ENCODE results near the gene PCNX3.
A peak's percentile ranks its signal among the peaks of the same experiment; 100 is the strongest.
"Not testable (repeated sequence)": the region's sequence is repeated elsewhere in the genome, so short reads cannot be mapped to it uniquely, and the experiment has no call there.

Gene PCNX3

DNA sequence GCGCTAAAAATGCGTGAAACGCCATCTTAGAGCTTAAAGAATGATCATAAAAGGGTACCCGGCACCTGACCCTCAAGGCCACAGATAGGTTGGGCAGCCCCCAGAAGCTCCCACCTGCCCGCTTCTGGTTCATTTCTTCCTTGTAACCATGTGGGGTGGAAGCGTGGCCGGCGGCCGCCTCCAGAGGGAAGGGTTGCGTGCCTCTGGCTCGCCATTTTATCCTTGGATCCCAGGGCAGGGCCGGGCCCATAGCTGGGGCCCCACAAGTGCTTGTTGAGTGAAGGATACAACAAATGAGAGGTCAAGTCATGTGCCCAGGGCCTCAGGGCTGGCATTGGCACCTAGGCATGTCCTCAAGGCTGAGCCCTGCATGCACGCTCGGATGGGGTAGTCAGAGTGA lies 5.9 kb downstream of the PCNX3 start:
- no peak for DNase-seq

DNA sequence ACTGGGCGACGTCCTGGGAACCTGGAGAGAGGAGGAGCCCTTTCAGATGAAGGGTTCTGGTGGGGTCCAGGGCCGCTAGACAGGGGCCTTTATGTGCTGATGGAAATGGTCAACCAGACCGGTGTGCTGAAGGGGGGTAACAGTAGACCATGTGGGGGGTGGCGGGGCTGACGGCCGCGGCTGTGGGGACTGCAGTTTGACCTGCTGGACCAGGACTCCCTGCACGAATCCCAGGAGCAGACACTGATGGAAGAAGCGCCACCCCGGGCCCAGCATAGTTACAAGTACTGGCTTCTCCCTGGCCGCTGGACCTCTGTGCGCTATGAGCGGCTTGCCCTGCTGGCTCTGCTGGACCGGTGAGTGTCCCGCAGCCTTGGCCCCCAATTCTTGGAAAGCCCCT lies 6.4 kb downstream of the PCNX3 start:
- DNase-seq = no peak

DNA sequence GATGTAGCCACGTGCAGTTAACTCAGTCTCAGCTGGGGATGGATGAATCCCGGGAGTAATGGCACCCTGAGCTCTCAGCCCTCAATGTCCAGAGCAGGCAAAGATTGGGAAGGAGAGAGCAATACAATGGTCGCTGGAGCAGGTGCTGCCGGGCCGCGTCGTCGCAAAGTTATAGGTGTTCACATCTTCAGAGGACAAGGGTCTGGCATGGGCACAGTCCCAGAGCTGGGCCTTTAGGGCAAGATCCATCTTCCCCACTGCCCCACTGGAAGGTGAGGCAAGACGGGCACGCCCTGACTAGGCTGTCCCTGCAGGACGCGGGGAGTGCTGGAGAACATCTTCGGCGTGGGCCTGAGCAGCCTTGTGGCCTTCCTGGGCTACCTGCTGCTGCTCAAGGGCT lies 7.6 kb downstream of the PCNX3 start:
- DNase-seq = no peak

DNA sequence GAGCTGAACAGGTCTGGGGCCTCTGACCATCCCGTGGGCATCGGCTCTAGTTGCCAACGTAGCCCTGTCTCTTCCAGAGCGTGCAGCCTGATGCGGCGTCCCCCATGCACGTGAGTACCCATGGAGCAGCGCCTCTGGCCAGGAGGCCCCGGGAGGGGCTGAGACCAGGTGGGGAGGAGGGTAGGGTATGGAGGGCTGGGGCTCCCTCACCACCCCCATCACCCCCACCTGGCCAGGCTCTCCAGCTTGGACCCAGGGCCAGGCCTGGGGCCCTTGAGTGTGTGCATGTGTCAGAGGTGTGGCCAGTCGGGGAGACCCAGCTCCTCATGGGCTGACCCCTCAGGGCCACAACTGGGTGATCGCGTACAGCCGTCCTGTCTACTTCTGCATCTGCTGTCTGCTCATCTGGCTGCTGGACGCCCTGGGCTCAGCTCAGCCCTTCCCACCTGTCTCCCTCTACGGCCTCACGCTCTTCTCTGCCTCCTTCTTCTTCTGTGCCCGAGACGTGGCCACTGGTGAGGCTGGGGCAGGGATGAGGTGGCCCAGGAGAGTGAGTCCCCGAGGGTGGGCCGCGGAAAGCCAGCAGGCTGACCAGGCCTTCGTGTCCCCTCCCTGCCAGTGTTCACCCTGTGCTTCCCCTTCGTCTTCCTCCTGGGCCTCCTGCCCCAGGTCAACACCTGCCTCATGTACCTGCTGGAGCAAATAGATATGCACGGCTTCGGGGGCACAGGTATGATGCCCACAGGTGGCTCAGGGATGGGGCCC lies 8.5 kb downstream of the PCNX3 start:
- DNase-seq = no peak

DNA sequence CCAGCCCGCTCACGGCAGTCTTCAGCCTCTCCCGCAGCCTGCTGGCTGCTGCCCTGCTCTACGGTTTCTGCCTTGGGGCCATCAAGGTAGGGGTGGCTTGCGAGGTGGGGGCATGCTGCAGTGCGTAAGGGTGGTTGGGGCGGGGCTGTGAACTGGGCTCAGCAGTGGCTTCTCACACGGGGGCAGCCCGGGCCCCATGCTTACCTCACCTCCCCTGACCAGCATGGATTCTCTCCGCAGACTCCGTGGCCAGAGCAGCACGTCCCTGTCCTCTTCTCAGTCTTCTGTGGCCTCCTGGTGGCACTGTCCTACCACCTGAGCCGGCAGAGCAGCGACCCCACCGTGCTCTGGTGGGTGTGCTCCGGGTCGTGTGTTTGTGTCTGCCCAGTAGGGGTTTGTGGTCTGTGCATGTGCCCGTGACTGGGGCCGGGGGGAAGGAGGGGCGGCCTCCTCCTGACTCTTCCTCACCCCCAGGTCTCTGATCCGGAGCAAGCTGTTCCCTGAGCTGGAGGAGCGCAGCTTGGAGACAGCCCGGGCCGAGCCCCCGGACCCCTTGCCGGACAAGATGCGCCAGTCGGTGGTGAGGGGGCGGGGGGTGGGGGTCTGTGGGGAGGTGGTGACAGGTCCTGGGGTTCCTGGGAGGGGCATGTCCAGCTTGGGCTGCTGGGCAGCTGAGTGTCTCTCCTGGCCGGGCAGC lies 9.5 kb downstream of the PCNX3 start:
- no peak for DNase-seq

DNA sequence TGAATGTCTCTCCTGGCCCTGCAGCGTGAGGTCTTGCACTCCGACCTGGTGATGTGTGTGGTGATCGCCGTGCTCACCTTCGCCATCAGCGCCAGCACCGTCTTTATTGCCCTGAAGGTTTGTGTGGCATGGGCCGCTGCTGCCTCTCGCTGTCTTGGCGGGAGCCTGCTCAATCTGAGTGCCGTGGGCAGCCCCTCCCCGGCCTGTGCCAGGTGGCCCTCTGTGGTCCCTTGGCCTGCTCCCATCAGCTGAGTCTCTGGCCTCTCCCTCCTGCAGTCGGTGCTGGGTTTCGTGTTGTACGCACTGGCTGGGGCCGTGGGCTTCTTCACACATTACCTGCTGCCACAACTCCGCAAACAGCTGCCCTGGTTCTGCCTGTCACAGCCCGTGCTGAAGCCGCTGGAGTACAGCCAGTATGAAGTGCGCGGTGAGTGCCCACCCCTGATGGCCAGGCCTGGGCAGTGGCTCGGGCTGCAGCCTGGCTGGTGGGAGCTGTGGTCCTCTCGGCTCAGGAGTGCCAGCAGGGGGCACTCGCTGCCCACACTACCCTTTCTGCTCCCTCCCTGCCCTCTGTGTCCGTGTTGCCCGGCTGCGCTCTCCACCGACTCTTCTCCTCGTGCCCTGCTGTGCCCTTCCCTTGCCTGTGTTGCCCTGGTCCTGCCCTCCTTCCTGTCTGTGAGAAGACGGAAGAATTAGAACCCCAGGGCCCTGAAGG lies 10.2 kb downstream of the PCNX3 start:
- peak; percentile 46 for DNase-seq

DNA sequence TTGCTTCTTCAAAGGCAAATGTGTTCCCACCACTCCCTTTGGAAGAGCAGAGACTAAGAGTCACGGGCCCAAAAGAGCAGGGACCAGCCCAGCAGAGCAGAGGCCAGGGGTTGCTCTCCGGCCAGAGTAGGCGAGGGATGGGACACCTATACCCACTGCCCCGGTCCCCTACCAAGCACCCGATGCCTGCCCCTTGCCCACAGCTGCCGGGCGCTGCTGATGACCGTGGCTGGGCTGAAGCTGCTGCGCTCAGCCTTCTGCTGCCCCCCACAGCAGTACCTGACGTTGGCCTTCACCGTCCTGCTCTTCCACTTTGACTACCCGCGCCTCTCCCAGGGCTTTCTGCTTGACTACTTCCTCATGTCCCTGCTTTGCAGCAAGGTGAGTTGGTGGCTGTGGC lies 11.6 kb downstream of the PCNX3 start:
- no peak for DNase-seq

DNA sequence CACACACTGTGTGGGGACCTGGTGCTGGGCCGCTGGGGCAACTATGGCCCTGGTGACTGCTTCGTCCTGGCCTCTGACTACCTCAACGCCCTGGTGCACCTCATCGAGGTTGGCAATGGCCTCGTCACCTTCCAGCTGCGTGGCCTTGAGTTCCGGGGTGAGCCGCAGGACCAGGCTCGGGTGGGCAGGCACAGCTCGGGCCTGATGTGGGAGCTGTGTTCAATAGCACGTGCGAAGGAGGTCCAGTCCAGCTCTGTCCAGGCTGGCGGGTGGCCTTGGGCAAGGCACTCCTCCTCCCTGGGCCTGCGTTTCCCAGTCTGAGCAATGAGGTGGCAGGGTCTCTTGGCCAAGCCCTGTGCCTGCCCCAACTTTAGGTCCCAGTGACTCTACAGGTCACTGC lies 14.0 kb downstream of the PCNX3 start:
- no peak for DNase-seq

DNA sequence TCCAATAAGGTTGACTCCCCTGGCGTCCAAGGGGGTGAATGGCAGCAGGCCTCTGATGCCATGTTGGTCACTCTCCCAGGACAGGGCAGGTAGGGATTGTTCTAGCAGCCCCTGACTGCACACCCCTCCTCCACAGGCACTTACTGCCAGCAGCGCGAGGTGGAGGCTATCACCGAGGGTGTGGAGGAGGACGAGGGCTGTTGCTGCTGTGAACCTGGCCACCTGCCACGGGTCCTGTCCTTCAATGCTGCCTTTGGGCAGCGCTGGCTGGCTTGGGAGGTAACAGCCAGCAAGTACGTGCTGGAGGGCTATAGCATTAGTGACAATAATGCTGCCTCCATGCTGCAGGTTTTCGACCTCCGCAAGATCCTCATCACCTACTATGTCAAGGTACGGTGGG lies 14.6 kb downstream of the PCNX3 start:
- no peak for DNase-seq

DNA sequence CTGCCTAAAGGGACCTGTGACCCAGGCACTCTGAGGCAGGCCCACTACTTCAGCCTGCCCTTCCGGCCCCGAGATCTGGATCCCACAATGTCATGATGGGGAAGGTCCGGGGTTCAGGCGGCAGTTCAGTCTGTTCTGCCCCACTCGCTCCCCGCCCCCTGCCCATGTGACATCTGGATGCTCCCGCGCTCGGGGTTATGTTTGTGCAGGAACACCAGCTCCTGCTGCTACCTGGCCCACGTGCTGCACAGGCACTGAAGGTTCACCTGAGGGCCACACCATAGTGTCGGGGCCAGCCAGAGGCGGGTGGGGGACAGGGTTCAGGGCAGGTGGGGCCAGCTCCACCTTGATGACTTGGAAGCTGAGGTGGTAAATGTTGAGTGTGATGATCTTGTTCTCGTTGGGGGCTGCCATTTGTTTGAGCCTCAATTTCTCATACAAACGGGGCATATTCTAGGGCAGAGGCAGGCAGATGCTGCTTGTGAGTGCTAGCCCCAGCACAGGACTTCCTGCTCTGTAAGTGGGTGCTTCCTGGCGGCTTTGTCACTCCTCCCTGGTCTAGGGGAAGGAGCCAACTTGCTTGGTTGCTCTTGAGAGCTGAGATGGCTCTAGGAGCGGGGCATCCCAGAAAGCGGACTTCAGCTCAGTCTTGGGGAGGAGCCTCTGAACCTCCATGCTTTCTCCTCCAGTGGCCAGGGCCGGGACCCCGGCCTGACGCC lies 18.0 kb downstream of the PCNX3 start:
- no peak for DNase-seq

DNA sequence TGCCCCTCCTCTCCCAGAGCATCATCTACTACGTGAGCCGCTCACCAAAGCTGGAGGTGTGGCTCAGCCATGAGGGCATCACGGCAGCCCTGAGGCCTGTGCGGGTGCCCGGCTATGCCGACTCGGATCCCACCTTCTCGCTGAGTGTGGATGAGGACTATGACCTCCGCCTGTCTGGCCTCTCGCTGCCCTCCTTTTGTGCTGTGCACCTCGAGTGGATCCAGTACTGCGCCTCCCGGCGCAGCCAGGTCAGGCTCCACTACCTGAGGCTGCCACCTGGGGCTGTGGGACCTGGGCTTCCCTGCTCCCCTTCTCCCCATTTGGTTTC lies 18.5 kb downstream of the PCNX3 start:
- DNase-seq = no peak

DNA sequence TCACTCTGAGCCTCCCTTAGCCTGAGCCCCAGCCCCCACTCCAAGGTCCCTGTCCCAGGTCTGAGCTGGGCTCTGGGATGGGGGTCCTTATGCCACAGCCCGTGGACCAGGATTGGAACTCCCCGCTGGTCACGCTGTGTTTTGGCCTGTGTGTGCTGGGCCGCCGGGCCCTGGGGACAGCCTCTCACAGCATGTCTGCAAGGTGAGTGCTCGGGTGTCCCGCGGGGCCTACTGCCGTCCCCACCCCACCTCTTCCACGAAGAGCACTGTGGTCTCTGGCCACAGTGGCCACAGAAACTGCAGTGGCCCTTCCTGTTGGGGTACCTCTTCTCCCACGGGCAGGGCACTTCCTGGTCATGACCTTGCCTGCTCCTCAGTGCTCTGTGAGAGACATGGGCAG lies 18.9 kb downstream of the PCNX3 start:
- DNase-seq = no peak

DNA sequence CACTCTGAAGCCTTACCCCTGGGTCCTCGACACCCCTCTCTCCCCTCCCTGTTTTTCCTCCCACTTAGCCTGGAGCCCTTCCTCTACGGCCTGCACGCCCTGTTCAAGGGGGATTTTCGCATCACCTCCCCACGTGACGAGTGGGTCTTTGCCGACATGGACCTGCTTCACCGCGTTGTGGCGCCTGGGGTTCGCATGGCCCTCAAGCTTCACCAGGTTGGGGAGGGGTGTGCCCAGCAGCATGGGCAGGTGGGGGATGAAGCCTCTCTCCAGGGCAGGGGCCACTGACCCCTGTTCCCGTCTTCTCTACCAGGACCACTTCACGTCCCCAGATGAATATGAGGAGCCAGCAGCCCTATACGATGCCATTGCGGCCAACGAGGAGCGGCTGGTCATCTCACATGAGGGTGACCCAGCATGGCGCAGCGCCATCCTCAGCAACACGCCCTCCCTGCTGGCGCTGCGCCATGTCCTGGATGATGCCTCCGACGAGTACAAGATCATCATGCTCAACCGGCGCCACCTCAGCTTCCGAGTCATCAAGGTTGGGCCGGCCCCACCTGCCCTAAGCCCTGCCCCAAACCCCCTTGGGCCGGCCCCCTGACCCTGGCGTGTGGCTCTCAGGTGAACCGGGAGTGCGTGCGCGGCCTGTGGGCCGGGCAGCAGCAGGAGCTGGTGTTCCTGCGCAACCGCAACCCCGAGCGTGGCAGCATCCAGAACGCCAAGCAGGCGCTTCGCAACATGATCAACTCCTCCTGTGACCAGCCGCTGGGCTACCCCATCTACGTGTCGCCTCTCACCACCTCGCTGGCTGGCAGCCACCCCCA lies 19.5 kb downstream of the PCNX3 start:
- no peak for DNase-seq

DNA sequence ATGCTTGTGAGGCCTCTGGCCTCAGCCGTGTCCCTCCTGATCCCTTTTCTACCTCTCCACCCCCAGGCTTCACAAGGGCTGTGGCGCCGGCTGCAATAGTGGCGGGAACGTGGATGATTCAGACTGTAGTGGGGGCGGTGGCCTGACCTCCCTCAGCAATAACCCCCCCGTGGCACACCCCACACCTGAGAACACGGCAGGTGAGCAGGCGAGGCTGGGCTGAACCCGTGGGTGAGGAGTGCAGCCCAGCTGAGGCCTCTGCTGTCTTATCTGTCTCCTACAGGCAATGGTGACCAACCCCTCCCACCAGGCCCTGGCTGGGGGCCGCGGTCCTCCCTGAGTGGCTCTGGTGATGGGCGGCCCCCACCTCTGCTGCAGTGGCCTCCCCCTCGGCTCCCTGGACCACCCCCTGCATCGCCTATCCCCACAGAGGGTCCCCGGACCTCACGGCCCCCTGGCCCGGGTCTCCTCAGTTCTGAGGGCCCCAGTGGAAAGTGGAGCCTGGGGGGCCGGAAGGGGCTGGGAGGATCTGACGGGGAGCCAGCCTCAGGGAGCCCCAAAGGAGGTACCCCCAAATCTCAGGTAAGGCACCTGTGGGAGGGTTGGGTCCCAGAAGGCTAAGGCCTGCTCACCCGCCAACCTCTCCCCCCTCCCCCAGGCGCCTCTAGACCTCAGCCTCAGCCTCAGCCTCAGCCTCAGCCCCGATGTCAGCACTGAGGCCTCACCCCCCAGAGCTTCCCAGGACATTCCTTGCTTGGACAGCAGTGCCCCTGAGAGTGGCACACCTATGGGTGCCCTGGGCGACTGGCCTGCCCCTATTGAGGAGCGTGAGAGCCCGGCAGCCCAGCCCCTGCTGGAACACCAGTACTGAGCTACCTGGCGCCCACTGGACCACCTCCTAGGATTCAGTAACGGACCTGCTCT lies 20.8 kb downstream of the PCNX3 start:
- DNase-seq = no peak

DNA sequence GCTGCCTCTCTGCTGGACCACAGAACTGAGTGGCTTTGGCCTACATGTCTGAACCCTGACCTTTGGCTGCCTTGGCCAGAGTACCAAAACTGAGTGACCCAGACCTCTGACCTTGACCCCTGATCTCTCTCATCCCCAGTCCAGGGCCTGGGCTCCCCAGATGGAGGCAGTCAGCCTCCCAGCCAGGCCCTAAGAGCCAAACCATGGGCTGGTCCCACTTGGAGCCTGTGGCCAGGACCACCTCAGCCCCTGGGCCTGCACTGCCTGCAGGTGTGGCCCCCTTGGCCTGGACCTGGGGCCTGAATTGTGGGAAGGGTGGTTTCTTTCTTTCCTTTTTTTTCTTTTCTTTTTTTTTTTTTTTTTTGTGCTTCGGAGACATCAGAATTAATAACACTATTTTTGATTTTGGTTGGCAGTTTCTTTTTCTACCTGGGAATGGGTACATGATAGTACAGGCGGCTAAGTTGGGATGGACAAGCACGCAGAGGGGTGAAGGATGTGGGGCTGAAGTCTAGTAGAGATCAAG lies 21.5 kb downstream of the PCNX3 start:
- DNase-seq = no peak

DNA sequence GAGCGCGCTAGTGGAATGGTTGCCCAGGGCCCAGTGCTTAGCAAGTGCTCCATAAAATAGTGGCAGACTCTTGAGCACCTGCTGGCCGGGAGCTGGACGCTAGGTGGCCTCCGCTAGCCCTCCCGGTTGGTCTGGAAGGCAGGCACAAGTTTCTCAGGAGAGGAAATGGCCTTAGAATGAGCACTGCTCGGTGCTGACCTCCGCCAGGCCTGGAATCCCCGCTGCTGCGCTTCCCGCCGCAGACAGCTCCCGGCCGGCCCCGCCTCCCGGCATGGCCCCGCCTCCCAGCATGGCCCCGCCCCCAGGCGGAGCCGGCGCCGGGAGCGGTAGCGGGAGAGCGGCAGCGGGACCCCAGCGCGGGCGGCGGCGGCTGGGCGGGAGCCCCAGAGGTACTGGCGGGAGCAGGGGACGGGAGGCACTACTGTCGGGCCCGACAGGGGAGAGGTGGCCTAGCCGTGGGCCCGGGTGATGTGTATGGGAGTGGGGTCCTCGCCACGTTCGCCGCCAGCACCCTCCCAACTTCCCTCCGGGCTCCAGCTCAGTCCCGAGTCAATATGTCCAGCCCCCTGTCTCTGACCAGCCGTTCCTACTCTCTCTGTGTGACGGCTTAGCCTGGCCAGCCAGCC lies 22.3 kb downstream of the PCNX3 start, which contains the start of gene SIPA1:
Gene SIPA1 (plus strand): TSS at position 308 of the 626 bp plus-strand sequence. CDS start 2,821 bp downstream, outside the sequence.
- peak; percentile 84 for DNase-seq

DNA sequence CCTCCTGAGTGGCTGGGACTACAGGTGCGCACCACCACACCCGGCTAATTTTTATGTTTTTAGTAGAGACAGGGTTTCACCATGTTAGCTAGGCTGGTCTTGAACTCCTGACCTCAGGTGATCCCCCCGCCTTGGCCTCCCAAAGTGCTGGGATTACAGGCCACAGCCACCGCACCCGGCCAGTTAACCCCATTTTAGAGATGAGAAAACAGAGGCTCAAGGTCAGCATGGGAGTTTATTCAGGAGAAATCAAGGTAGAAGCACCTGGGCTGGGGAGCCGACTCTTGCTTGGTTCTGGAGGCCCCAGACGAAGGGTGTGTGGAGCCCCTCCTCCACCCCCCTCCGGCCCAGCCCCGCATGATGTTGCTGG lies 23.6 kb downstream of the PCNX3 start:
- not testable (repeated sequence) for DNase-seq

DNA sequence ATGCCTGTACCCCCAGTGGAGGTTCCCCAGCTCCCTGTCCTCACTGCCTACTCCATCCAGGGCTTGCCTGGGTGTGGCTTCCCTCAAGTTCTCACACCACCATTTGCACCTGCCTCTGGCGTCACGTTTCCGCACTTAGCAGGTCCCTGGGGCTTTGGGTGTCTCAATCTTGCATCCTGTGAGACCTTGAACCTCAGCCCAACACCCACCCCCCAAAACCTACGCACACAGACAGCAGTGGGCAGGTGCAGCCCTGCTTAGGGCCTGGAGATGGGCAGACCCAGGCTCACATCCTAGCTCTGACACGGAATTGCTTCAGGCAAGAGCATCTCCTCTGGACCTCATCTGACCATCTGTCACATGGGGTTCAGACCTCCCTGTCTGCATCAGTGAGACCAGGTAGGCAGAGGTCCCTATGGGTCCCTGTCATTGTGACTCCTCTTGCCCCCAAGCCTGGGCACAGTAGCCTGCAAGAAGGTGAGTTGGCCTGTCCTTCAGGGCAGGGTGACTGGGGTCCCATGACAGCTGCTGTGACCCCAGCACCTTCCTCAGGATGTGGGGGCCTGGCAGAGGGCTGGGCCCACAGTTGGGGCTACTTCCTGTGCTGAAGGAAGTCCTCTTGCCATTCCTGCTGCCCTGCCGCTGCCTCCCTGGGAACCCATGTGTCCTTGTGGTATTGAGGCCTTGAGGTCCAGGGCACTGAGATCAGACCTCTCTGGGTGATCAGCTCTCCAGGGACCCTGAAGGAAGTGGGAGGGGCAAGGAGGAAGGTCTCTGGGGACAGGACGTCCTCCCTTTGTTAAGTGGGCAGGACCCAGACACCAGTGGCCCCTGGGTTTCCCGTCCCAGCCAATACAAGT lies 24.3 kb downstream of the PCNX3 start:
- peak; percentile 64 for DNase-seq

DNA sequence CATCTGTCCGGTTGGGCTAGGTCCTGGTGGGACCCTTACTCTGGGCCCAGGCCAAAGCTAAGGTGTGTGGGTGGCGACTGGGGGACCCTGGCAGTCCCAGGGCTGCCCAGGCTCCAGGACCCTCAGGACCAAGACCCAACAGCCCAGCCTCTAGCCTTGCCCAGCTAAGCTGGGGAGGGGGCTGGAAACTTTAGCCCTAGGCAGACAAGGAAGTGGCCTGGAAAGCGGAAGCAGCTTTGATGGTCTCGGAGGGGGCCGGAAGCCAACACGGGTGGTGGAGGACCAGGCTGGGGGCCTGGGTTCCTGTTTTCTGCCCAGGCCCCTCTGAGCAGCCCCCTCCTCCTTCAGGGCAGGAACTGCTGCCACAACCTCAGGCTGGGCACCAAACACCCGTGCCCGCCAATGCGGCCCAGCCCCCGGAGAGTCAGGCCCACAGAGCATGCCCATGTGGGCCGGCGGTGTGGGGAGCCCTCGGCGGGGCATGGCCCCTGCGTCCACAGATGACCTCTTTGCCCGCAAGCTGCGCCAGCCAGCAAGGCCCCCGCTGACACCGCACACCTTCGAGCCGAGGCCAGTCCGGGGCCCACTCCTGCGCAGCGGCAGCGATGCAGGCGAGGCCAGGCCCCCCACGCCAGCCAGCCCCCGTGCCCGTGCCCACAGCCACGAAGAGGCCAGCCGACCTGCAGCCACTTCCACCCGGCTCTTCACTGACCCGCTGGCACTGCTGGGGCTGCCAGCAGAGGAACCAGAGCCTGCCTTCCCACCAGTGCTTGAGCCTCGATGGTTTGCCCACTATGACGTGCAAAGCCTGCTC lies 25.1 kb downstream of the PCNX3 start:
- DNase-seq = peak; percentile 55
